ENCODE measurements around the gene CTSZ. TPM values are rescaled to one million over a fixed set of nuclear protein-coding genes. Genes with fewer than 3 reads are reported as not detected.

CTSZ gene
- total and polyA plus RNA-seq, 11 donors = 92.2 to 482 (median 130) TPM

DNA sequence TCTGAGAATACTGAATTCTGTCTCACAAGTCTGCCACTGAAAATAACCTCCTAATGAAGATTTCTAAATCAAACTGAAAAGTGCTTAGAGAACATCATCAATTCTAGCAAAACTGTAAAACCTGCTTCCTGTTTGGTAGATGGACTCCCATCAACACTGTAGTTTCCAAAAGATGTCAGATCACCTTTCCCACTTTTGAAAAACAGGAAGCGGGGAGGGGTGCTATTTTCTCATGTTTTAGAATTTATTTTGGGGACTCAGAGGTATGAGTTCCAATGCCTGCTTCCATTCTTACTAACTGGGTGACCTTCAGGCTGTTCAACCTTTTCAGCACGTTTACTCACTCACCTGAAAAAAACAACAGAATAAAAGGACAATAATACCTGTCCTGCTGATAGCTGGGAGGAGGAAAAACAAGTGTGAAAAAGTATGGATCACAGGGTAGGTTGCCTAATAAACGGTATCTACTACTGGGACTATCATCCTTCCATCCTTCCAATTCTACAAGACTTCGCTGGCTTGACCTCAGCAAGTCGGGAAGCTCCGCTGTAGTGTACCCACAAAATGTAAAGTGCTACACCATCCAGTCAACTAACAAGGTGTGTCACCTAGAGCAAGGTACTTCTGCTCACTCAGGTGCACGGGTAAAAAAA lies 24.0 kb upstream of the CTSZ start:
- Histone ChIP-seq H3K4me1 (peaks cover 0 to 60% (median 48%) of the 10 kb centered on the region in 12 donors), H3K9me3 (no peaks in the 10 kb centered on the region), H3K4me3 (peak overlapping the region; percentile 59 to 94 (median 83)), H3K27ac (peak overlapping the region in 10 of 12 donors; percentile 84 to 98 (median 92)), H3K27me3 (no peaks in the 10 kb centered on the region), H3K36me3 (peaks cover 0 to 76% (median 69%) of the 10 kb centered on the region in 9 donors)
- DNase-seq (no peak), ATAC-seq (no peak)
- intact Hi-C loops (cut with DNase I) = loop anchor here in 5 of 10 donors (2.0 to 10.0 kb wide), 6 partner anchors 14 to 379 kb away; partner anchors contain the start of genes NELFCD (in 5 of the 5) and STX16 (in 1 of the 5)
- 67 to 72% (median 70%) methylated on average over 7 of the region's 7 CpGs for WGBS, 4 donors
- TF ChIP-seq, protein P1, sequence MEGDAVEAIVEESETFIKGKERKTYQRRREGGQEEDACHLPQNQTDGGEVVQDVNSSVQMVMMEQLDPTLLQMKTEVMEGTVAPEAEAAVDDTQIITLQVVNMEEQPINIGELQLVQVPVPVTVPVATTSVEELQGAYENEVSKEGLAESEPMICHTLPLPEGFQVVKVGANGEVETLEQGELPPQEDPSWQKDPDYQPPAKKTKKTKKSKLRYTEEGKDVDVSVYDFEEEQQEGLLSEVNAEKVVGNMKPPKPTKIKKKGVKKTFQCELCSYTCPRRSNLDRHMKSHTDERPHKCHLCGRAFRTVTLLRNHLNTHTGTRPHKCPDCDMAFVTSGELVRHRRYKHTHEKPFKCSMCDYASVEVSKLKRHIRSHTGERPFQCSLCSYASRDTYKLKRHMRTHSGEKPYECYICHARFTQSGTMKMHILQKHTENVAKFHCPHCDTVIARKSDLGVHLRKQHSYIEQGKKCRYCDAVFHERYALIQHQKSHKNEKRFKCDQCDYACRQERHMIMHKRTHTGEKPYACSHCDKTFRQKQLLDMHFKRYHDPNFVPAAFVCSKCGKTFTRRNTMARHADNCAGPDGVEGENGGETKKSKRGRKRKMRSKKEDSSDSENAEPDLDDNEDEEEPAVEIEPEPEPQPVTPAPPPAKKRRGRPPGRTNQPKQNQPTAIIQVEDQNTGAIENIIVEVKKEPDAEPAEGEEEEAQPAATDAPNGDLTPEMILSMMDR (IDR thresholded peaks at IDR 0.05) = no peak
- no peak for TF ChIP-seq POLR2A (IDR thresholded peaks at IDR 0.05)

DNA sequence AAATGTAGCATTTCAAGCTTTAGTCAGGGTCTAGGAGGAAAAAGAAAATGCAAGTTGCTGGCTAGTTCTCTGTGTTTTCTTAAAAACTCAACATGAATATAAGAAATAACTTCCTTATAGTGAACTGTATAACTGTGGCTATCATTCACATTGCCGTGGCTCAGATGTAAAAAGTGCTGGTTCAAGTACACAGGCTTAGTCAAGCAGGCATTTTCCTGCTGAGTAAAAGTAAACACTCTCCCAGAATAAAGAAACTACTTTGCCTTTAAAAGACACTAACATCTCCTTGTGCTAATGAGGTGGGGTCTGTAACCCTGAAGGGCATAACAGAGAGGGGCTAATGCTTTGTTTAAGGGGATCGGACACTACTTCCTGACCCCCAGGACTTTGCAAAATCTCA lies 21.8 kb upstream of the CTSZ start:
- H3K4me1 ChIP-seq = peaks cover 0 to 60% (median 48%) of the 10 kb centered on the region in 12 donors
- H3K4me3 ChIP-seq = peak overlapping the region in 3 of 12 donors; percentile 4 to 22 (median 18)
- intact Hi-C loops (cut with DNase I) = loop anchor here in 2 of 10 donors (5.0 kb wide), 1 partner anchor 137 kb away; no protein-coding TSS in a partner anchor
- peaks cover 0 to 76% (median 70%) of the 10 kb centered on the region in 9 donors for H3K36me3 ChIP-seq
- ATAC-seq = no peak
- WGBS, 4 donors = 35 to 58% (median 46%) methylated on average over 2 of the region's 2 CpGs
- H3K27me3 ChIP-seq = no peaks in the 10 kb centered on the region
- no peak overlapping the region for H3K27ac ChIP-seq
- TF ChIP-seq, protein P1 (IDR thresholded peaks at IDR 0.05) = no peak
- TF ChIP-seq POLR2A (IDR thresholded peaks at IDR 0.05) = no peak
- no peak for DNase-seq
- no peaks in the 10 kb centered on the region for H3K9me3 ChIP-seq

DNA sequence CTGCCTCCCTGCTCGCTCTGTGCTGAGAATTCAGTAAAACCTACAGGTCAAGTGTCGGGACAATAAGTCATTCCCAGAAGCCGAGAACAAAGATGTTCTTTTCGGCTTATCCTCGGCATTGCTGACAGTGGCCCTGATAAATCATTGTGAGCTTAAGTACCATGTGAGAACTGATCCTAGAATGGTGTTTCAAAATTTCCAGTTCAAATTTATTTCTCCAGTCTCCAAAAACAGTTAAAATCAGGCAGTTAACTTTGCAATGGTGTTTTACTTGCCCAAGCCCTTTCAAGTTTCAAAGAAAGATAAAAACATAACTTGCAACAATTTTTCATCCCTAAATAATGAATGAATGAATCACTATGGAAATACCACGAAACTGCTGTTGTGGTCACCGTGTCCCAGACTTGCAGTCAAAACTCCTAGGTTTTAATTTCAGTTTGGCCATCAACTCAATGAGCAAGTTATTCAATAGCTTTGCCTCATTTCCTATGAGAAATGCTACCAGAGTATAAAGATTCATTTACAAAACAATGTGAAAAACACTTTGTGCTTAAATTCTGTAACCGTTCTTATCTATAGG lies 20.8 kb upstream of the CTSZ start:
- no peak for DNase-seq

More for the DNA sequence above, 20.8 kb upstream of the CTSZ start:
- TF ChIP-seq, protein P1 (IDR thresholded peaks at IDR 0.05) = no peak
- TF ChIP-seq POLR2A (IDR thresholded peaks at IDR 0.05) = no peak
- H3K36me3 ChIP-seq = peaks cover 0 to 82% (median 78%) of the 10 kb centered on the region in 9 donors
- 60 to 75% (median 72%) methylated on average over 8 of the region's 8 CpGs for WGBS, 4 donors
- intact Hi-C loops (cut with DNase I) = loop anchor here in 2 of 10 donors (5.0 kb wide), 1 partner anchor 136 kb away; no protein-coding TSS in a partner anchor
- H3K27me3 ChIP-seq = no peaks in the 10 kb centered on the region
- no peak overlapping the region for H3K4me3 ChIP-seq
- peaks cover 0 to 57% (median 43%) of the 10 kb centered on the region in 12 donors for H3K4me1 ChIP-seq
- no peaks in the 10 kb centered on the region for H3K9me3 ChIP-seq
- no peak overlapping the region for H3K27ac ChIP-seq
- no peak for ATAC-seq

Data from heart left ventricle (tissue), 16 donors.